ENCODE data around the gene RFX1. TPM values are rescaled to one million over a fixed set of nuclear protein-coding genes. Genes with fewer than 3 reads are reported as not detected.
"Not testable (repeated sequence)": the region's sequence is repeated elsewhere in the genome, so short reads cannot be mapped to it uniquely, and the experiment has no call there.

RFX1 gene
- polyA plus RNA-seq, 1 donor from 2014 or later, result 2.2 TPM

DNA sequence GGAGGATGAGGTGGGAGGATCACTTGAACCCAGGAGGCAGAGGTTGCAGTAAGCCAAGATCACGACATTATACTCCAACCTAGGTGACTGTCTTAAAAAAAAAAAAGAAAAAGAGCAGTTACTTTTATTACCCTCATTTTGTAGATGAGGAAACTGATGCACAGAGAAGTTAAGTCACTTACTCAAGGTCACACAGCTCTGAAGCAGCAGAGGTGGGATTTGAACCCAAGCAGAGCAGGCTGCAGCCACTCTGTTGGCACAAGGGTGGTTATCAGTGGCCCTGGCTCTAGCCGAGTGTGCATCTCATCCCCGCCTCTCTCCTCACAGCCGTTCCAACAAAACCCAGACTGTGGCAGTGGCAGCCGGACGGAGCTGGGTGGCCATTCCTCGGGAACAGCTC, 33.1 kb upstream of the RFX1 start:
- no peaks in the 10 kb centered on the region for H3K36me3 ChIP-seq (ENCODE audit: insufficient read depth, low read length)
- H2AFZ ChIP-seq (ENCODE audit: low read depth, low read length), result no peak overlapping the region
- TF ChIP-seq SMC3 (conservative IDR thresholded peaks at IDR 0.05; ENCODE audit: poor library complexity) (no peak), EZH2 (IDR thresholded peaks at IDR 0.05; ENCODE audit: borderline replicate concordance, insufficient read depth, low read length, poor library complexity, severe bottlenecking) (no peak), TAF1 (IDR thresholded peaks at IDR 0.05; ENCODE audit: low read depth) (no peak)
- TF ChIP-seq, protein P1, sequence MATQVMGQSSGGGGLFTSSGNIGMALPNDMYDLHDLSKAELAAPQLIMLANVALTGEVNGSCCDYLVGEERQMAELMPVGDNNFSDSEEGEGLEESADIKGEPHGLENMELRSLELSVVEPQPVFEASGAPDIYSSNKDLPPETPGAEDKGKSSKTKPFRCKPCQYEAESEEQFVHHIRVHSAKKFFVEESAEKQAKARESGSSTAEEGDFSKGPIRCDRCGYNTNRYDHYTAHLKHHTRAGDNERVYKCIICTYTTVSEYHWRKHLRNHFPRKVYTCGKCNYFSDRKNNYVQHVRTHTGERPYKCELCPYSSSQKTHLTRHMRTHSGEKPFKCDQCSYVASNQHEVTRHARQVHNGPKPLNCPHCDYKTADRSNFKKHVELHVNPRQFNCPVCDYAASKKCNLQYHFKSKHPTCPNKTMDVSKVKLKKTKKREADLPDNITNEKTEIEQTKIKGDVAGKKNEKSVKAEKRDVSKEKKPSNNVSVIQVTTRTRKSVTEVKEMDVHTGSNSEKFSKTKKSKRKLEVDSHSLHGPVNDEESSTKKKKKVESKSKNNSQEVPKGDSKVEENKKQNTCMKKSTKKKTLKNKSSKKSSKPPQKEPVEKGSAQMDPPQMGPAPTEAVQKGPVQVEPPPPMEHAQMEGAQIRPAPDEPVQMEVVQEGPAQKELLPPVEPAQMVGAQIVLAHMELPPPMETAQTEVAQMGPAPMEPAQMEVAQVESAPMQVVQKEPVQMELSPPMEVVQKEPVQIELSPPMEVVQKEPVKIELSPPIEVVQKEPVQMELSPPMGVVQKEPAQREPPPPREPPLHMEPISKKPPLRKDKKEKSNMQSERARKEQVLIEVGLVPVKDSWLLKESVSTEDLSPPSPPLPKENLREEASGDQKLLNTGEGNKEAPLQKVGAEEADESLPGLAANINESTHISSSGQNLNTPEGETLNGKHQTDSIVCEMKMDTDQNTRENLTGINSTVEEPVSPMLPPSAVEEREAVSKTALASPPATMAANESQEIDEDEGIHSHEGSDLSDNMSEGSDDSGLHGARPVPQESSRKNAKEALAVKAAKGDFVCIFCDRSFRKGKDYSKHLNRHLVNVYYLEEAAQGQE (IDR thresholded peaks at IDR 0.05; ENCODE audit: borderline replicate concordance), result no peak
- no peak overlapping the region for H3K9ac ChIP-seq (ENCODE audit: low read length)
- no peaks in the 10 kb centered on the region for H3K9me2 ChIP-seq (ENCODE audit: insufficient read depth, low read length)
- no peak overlapping the region for H3K4me3 ChIP-seq (ENCODE audit: low read length)
- no peak overlapping the region for H3K4me2 ChIP-seq (ENCODE audit: low read length)
- no peaks in the 10 kb centered on the region for H3K79me2 ChIP-seq (replicated peaks; ENCODE audit: insufficient read depth, low read length)
- H3F3A ChIP-seq (ENCODE audit: insufficient read depth, low read length, poor library complexity, severe bottlenecking), result no peaks in the 10 kb centered on the region
- no peaks in the 10 kb centered on the region for H3K9me3 ChIP-seq (ENCODE audit: low read length)
- H3K27me3 ChIP-seq (ENCODE audit: insufficient read depth, low read depth, low read length), result no peaks in the 10 kb centered on the region
- no peaks in the 10 kb centered on the region for H4K20me1 ChIP-seq (ENCODE audit: insufficient read depth)
- H3K27ac ChIP-seq (ENCODE audit: low read length), result no peak overlapping the region

DNA sequence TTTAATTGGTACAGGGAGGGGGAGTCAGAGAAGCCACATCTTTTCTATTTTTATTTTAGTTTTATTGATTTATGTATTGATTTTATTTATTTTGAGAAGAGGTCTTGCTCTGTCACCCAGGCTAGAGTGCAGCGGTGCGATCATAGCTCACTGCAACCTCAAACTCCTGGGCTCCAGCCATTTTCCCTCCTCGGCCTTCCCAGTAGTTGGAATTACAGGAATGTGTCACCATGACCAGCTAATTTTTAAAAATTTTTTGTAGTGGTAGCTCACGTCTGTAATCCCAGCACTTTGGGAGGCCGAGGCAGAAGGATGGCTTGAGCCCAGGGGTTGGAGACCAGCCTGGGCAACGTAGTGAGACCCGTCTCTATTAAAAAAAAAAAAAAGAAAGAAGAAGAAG, 29.6 kb upstream of the RFX1 start:
- H2AFZ ChIP-seq (ENCODE audit: low read depth, low read length), result no peak overlapping the region
- H3F3A ChIP-seq (ENCODE audit: insufficient read depth, low read length, poor library complexity, severe bottlenecking), result no peaks in the 10 kb centered on the region
- H3K9ac ChIP-seq (ENCODE audit: low read length), result no peak overlapping the region
- no peaks in the 10 kb centered on the region for H4K20me1 ChIP-seq (ENCODE audit: insufficient read depth)
- H3K36me3 ChIP-seq (ENCODE audit: insufficient read depth, low read length), result no peaks in the 10 kb centered on the region
- no peak overlapping the region for H3K27ac ChIP-seq (ENCODE audit: low read length)
- no peaks in the 10 kb centered on the region for H3K79me2 ChIP-seq (replicated peaks; ENCODE audit: insufficient read depth, low read length)
- TF ChIP-seq, protein P2, sequence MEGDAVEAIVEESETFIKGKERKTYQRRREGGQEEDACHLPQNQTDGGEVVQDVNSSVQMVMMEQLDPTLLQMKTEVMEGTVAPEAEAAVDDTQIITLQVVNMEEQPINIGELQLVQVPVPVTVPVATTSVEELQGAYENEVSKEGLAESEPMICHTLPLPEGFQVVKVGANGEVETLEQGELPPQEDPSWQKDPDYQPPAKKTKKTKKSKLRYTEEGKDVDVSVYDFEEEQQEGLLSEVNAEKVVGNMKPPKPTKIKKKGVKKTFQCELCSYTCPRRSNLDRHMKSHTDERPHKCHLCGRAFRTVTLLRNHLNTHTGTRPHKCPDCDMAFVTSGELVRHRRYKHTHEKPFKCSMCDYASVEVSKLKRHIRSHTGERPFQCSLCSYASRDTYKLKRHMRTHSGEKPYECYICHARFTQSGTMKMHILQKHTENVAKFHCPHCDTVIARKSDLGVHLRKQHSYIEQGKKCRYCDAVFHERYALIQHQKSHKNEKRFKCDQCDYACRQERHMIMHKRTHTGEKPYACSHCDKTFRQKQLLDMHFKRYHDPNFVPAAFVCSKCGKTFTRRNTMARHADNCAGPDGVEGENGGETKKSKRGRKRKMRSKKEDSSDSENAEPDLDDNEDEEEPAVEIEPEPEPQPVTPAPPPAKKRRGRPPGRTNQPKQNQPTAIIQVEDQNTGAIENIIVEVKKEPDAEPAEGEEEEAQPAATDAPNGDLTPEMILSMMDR (IDR thresholded peaks at IDR 0.05; ENCODE audit: poor library complexity, severe bottlenecking), result no peak
- TF ChIP-seq EP300 (conservative IDR thresholded peaks at IDR 0.05; ENCODE audit: poor library complexity, severe bottlenecking) (no peak), TAF1 (IDR thresholded peaks at IDR 0.05; ENCODE audit: low read depth) (no peak), SMC3 (conservative IDR thresholded peaks at IDR 0.05; ENCODE audit: poor library complexity) (no peak), MXI1 (conservative IDR thresholded peaks at IDR 0.05; ENCODE audit: poor library complexity, severe bottlenecking) (no peak), POLR2AphosphoS5 (IDR thresholded peaks at IDR 0.05) (no peak), EZH2 (IDR thresholded peaks at IDR 0.05; ENCODE audit: borderline replicate concordance, insufficient read depth, low read length, poor library complexity, severe bottlenecking) (no peak), RAD21 (conservative IDR thresholded peaks at IDR 0.05) (no peak)
- TF ChIP-seq, protein P1 (IDR thresholded peaks at IDR 0.05; ENCODE audit: borderline replicate concordance), result no peak
- H3K27me3 ChIP-seq (ENCODE audit: insufficient read depth, low read depth, low read length), result peaks cover 16% of the 10 kb centered on the region
- H3K9me3 ChIP-seq (ENCODE audit: low read length), result no peaks in the 10 kb centered on the region
- no peaks in the 10 kb centered on the region for H3K9me2 ChIP-seq (ENCODE audit: insufficient read depth, low read length)
- H3K4me2 ChIP-seq (ENCODE audit: low read length), result no peak overlapping the region
- H3K4me3 ChIP-seq (ENCODE audit: low read length), result no peak overlapping the region

DNA sequence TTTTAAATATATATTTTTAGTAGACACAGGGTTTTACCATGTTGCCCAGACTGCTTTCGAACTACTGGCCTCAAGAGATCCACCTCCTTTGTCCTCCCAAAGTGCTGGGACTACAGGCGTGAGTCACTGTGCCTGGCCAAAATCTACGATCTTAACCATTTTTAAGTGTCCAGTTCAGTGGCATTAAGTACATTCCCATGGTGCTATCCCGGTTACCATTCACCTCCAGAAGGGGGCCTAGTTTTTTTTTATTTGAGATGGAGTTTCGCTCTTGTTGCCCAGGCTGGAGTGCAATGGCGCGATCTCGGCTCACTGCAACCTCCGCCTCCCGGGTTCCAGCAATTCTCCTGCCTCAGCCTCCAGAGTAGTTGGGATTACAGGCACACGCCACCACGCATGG, 29.0 kb upstream of the RFX1 start:
- not testable (repeated sequence) for H3K9ac ChIP-seq (ENCODE audit: low read length); H3K9me2 ChIP-seq (ENCODE audit: insufficient read depth, low read length); H3K9me3 ChIP-seq (ENCODE audit: low read length); H3K4me2 ChIP-seq (ENCODE audit: low read length); H3K27ac ChIP-seq (ENCODE audit: low read length); H2AFZ ChIP-seq (ENCODE audit: low read depth, low read length); H3F3A ChIP-seq (ENCODE audit: insufficient read depth, low read length, poor library complexity, severe bottlenecking); H3K4me3 ChIP-seq (ENCODE audit: low read length); H4K20me1 ChIP-seq (ENCODE audit: insufficient read depth); H3K36me3 ChIP-seq (ENCODE audit: insufficient read depth, low read length); H3K79me2 ChIP-seq (replicated peaks; ENCODE audit: insufficient read depth, low read length)
- peaks cover 19% of the 10 kb centered on the region for H3K27me3 ChIP-seq (ENCODE audit: insufficient read depth, low read depth, low read length)

Data from neural cell (in vitro differentiated cells).